GM18508 (cell line): Measurements from ENCODE around the gene COL13A1.

ENCODE experiments used
- ATAC-seq: cut with Tn5 transposase; IDR thresholded peaks from one replicate; pipeline ENCODE4 v1.9.1; 2021; ENCODE audit warnings: moderate number of reproducible peaks; ENCODE audit not compliant: insufficient read depth, unreplicated experiment

Gene COL13A1

DNA sequence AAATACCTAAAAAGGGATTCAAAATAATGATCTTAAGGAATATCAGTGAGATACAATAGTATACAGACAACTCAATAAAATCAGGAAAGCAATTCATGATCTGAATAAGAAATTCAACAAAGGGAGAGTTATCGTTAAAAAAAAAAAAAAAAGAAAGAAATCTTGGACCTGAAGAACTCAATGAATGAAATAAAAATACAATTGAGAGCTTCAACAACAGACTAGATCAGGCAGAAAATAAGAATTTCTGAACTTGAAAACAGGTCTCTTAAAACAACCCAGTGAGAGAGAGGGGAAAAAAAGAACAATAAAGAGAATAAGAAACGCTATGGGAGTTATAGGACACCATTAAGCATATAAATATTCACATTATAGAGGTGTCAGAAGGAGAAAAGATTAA, 179.0 kb downstream of the COL13A1 start:
- no peak for ATAC-seq

- ATAC-seq, result no peak
Measured at GRCh38 chr10:69988094-69988493, 186.4 kb downstream of the COL13A1 start.

DNA sequence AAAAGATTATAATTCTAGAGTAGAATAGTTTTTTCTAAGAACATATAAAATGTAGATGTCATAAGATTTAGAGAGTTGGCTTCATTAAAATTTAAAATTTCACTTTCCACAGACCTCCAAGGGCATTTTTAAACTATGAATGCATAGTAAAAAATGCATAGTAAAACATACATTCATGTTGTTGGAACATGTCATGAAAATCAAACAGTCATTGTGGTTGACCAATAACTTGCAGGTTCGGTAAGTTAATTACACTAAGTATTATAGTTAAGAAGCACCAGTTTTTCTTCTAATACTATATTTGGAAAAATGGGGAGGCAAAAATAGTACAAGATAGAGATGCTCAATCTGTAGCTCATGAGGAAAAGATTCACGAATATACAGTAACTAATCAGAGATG, 189.4 kb downstream of the COL13A1 start:
- ATAC-seq, result no peak

- ATAC-seq, result no peak
Measured at GRCh38 chr10:69994262-69994661, 192.6 kb downstream of the COL13A1 start.

- ATAC-seq, result no peak
Measured at GRCh38 chr10:69996611-69997010, 194.9 kb downstream of the COL13A1 start.

- no peak for ATAC-seq
Measured at GRCh38 chr10:70000262-70000661, 198.6 kb downstream of the COL13A1 start.

DNA sequence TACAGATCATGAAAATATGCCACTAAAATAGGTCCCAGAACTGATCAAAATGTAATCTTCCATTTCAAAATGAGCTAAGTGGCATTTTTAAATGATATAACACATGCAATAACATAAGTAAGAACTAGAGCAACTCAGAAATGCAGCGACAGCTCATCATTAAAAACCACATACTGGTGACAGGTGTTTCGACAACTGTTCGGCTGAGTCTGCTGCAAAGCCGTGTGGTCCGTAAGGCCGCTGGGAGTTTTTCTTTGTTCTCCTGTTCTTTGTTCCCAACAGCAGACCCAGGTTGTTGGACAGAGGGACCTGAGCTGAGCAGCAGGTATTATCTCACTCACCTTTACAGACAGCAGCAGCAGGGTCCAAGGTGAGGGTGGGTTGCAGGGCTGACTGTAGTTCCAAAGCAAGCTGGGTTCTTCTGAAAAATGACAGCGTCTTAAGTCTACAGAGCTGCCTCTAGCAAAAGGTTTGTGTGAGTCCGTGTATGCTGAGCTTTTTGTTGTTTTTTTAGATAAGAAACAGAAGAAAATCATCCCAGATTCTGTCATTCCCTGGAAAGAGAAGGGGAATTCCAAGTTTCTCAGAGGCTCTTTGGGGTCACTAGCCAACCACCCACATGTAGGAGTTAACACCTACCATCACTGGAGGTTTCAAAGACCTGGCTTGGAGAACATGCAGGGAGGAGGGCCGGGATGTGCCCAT, 205.6 kb downstream of the COL13A1 start:
- ATAC-seq, result no peak
